HEK293T (cell line): ENCODE data around the gene LRRC4C.

ENCODE experiments used
- BHLHE40 ChIP-seq: fragments of 450-650 bp; IDR thresholded peaks from 2 replicates; pipeline ENCODE4 v1.6.1; 2016; ENCODE audit warnings: mild to moderate bottlenecking, moderate library complexity, borderline replicate concordance
- ELF4 ChIP-seq: fragments of 450-650 bp; IDR thresholded peaks from 2 replicates; pipeline ENCODE4 v1.6.1; 2017; ENCODE audit warnings: antibody characterized with exemption
- FOXA1 ChIP-seq: fragments of 450-650 bp; IDR thresholded peaks from 2 replicates; pipeline ENCODE4 v1.6.1; 2016; ENCODE audit warnings: mild to moderate bottlenecking
- FOXK2 ChIP-seq: fragments of 450-650 bp; IDR thresholded peaks from 2 replicates; pipeline ENCODE4 v1.6.1; 2016; ENCODE audit warnings: mild to moderate bottlenecking
- FOXM1 ChIP-seq: fragments of 450-650 bp; IDR thresholded peaks from 2 replicates; pipeline ENCODE4 v1.6.1; 2017; ENCODE audit warnings: mild to moderate bottlenecking, borderline replicate concordance
- NFRKB ChIP-seq: fragments of 450-650 bp; IDR thresholded peaks from 2 replicates; pipeline ENCODE4 v1.6.1; 2016; ENCODE audit warnings: mild to moderate bottlenecking, moderate library complexity
- PKNOX1 ChIP-seq: fragments of 450-650 bp; IDR thresholded peaks from 2 replicates; pipeline ENCODE4 v1.6.1; 2016
- SP1 ChIP-seq: fragments of 450-650 bp; IDR thresholded peaks from 2 replicates; pipeline ENCODE4 v1.6.1; 2017
- SUZ12 ChIP-seq: fragments of 450-650 bp; IDR thresholded peaks from 2 replicates; pipeline ENCODE4 v1.6.1; 2016; ENCODE audit warnings: mild to moderate bottlenecking
- ZNF384 ChIP-seq: fragments of 450-650 bp; IDR thresholded peaks from 2 replicates; pipeline ENCODE4 v1.6.1; 2016

GRCh38 chr11:40679276-40679675 lies 780.2 kb downstream of the LRRC4C start:
- no peak for TF ChIP-seq FOXK2
- TF ChIP-seq FOXA1 = no peak
- no peak for TF ChIP-seq FOXM1
- TF ChIP-seq SP1 = no peak
- TF ChIP-seq SUZ12 = no peak
- no peak for TF ChIP-seq ZNF384
- no peak for TF ChIP-seq NFRKB
- TF ChIP-seq BHLHE40 = no peak
- no peak for TF ChIP-seq ELF4
- TF ChIP-seq PKNOX1 = no peak
